Measurements from ENCODE around the gene RELN. TPM values are rescaled to one million over a fixed set of nuclear protein-coding genes. Genes with fewer than 3 reads are reported as not detected.

The RELN gene
- total and polyA plus RNA-seq, 9 of the 15 experiments (the other 6 are each of a cell fraction or from before 2014, with no cell fraction given): 12.9 to 43.2 (median 18.1) TPM

DNA sequence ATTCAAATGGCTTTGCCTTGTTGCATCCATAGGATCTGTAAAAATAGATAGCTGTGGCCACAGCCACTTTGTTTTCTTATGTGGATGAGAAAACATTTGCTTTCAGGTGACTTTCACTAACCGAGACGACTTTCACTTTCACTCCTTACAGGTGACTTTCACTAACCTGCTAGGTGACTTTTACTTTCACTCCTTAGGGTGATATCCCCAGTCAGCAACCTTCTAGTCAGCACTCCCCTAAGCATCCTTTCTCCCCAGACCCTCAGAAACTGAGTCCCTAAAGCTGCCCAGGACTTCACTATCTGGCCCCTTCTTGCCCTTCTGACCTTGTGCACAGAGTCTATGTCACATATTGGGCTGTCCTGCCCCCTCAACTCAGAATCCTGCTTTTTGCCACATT lies 177.5 kb downstream of the RELN start:
- peak; percentile 13; the same call in 1 of the 2 replicates for TF ChIP-seq ESRRA (IDR thresholded peaks at IDR 0.05; ENCODE audit: borderline replicate concordance, low read depth)
- TF ChIP-seq, protein P1, sequence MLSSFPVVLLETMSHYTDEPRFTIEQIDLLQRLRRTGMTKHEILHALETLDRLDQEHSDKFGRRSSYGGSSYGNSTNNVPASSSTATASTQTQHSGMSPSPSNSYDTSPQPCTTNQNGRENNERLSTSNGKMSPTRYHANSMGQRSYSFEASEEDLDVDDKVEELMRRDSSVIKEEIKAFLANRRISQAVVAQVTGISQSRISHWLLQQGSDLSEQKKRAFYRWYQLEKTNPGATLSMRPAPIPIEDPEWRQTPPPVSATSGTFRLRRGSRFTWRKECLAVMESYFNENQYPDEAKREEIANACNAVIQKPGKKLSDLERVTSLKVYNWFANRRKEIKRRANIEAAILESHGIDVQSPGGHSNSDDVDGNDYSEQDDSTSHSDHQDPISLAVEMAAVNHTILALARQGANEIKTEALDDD (IDR thresholded peaks at IDR 0.05): peak; percentile 76
- TF ChIP-seq, protein P2, sequence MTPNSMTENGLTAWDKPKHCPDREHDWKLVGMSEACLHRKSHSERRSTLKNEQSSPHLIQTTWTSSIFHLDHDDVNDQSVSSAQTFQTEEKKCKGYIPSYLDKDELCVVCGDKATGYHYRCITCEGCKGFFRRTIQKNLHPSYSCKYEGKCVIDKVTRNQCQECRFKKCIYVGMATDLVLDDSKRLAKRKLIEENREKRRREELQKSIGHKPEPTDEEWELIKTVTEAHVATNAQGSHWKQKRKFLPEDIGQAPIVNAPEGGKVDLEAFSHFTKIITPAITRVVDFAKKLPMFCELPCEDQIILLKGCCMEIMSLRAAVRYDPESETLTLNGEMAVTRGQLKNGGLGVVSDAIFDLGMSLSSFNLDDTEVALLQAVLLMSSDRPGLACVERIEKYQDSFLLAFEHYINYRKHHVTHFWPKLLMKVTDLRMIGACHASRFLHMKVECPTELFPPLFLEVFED (CRISPR knock-in tag; conservative IDR thresholded peaks at IDR 0.05): no peak
- peak overlapping the region in 1 of 2 experiments; percentile 52; a peak in 1 of 4 replicates for H3K9ac ChIP-seq (ENCODE audit: insufficient read depth in 1 of 2, low read depth in 2 of 2, low read length in 2 of 2)
- CTCF ChIA-PET (ENCODE audit: low intra/inter-chr PET ratio): interaction anchor here (0.6 kb wide), 1 partner anchor 1107 kb away, joined by 3 read pairs; no protein-coding TSS in a partner anchor
- no peaks in the 10 kb centered on the region for H3K27me3 ChIP-seq (ENCODE audit: control insufficient read depth in 2 of 2, insufficient read depth in 2 of 2, low read length in 2 of 2)
- no peak overlapping the region for H3K4me3 ChIP-seq
- H3K9me3 ChIP-seq (replicated peaks; ENCODE audit: control insufficient read depth, insufficient read depth, low read depth, low read length): no peaks in the 10 kb centered on the region
- no peak overlapping the region for H2AFZ ChIP-seq (ENCODE audit: low read depth, low read length)
- BruUV-seq (replicated peaks): no TSS peak
- no peaks in the 10 kb centered on the region for H3K9me1 ChIP-seq (ENCODE audit: control insufficient read depth, insufficient read depth, low read length)
- DNase-seq (ENCODE audit: extremely low read depth in 1 of 4, low spot score in 3 of 4) (peak in 1 of 4 experiments; percentile 6), ATAC-seq (peak; percentile 5; the same call in 1 of the 3 replicates), FAIRE-seq (peak; percentile 11)
- peak overlapping the region; percentile 51; the same call in 1 of the 2 replicates for H3K4me2 ChIP-seq (ENCODE audit: insufficient read depth, low read length)
- 49% methylated on average over 2 of the region's 2 CpGs for WGBS (ENCODE audit: insufficient coverage, low coverage, missing lambda C conversion rate)
- in situ Hi-C loops (cut with MboI) (no loop called here), intact Hi-C loops (cut with micrococcal nuclease) (no loop called here)
- H3K27ac ChIP-seq (ENCODE audit: extremely low read depth, low read depth, low read length): no peak overlapping the region
- no peaks in the 10 kb centered on the region for H4K20me1 ChIP-seq (replicated peaks; ENCODE audit: control insufficient read depth, insufficient read depth, low read length)
- no peaks in the 10 kb centered on the region for H3K36me3 ChIP-seq (ENCODE audit: control insufficient read depth, insufficient read depth, low read length)
- peaks cover 16 to 22% of the 10 kb centered on the region in 2 experiments; a peak in 4 of 5 replicates for H3K4me1 ChIP-seq (replicated peaks in 1 of 2; ENCODE audit: control insufficient read depth in 2 of 2, insufficient read depth in 2 of 2, low read length in 2 of 2)
- no peaks in the 10 kb centered on the region for H3K79me2 ChIP-seq (ENCODE audit: control insufficient read depth, insufficient read depth, low read length)
- POLR2A ChIA-PET: interaction anchor here (0.6 to 0.7 kb wide), 2 partner anchors 294 to 373 kb away, joined by 3 to 5 read pairs; no protein-coding TSS in a partner anchor
